Mesendoderm (in vitro differentiated cells): ENCODE measurements around the gene ACBD6.

Experiments
- DNase-seq: peaks from one replicate; pipeline ENCODE4 v3.0.0; 2013
- H2AK5ac ChIP-seq: 2 replicates; pipeline ENCODE4 v1.6.1; 2013; ENCODE audit warnings: low read length, inconsistent platforms
- H2BK120ac ChIP-seq: 2 replicates; pipeline ENCODE4 v1.6.1; 2013; ENCODE audit warnings: low read depth, mild to moderate bottlenecking, low read length, moderate library complexity, mixed read lengths
- H2BK15ac ChIP-seq: replicated peaks from 2 replicates; pipeline ENCODE4 v1.6.1; 2013; ENCODE audit warnings: low read depth, mild to moderate bottlenecking, moderate library complexity
- H2BK5ac ChIP-seq: 2 replicates; pipeline ENCODE4 v1.6.1; 2013; ENCODE audit warnings: low read length, inconsistent platforms
- H3K18ac ChIP-seq: 2 replicates; pipeline ENCODE4 v1.6.1; 2013; ENCODE audit warnings: mild to moderate bottlenecking, low read length, mixed read lengths
- H3K23ac ChIP-seq: one replicate; pipeline ENCODE4 v1.6.1; 2013; ENCODE audit warnings: low read length
- H3K27ac ChIP-seq: 2 replicates; pipeline ENCODE4 v1.5.1; 2013; ENCODE audit warnings: low read depth, mild to moderate bottlenecking, inconsistent platforms, low read length, moderate library complexity
- H3K27me3 ChIP-seq: 2 replicates; pipeline ENCODE4 v1.6.1; 2013; ENCODE audit warnings: low read length, control low read depth, mild to moderate bottlenecking, inconsistent platforms; ENCODE audit not compliant: insufficient read depth, poor library complexity
- H3K36me3 ChIP-seq: 2 replicates; pipeline ENCODE4 v1.6.1; 2013; ENCODE audit warnings: low read length, inconsistent platforms; ENCODE audit not compliant: control insufficient read depth, insufficient read depth
- H3K4ac ChIP-seq: one replicate; pipeline ENCODE4 v1.6.1; 2013; ENCODE audit warnings: low read depth, mild to moderate bottlenecking, low read length, moderate library complexity
- H3K4me1 ChIP-seq: 2 replicates; pipeline ENCODE4 v1.6.1; 2013; ENCODE audit warnings: low read depth, low read length, inconsistent platforms; ENCODE audit not compliant: control insufficient read depth
- H3K4me2 ChIP-seq: 2 replicates; pipeline ENCODE4 v1.6.1; 2013; ENCODE audit warnings: low read length
- H3K4me3 ChIP-seq: 2 replicates; pipeline ENCODE4 v1.5.1; 2013; ENCODE audit warnings: mild to moderate bottlenecking, low read length
- H3K56ac ChIP-seq: one replicate; pipeline ENCODE4 v1.6.1; 2013; ENCODE audit warnings: low read length
- H3K79me1 ChIP-seq: 2 replicates; pipeline ENCODE4 v1.6.1; 2013; ENCODE audit warnings: low read length, inconsistent platforms
- H3K79me2 ChIP-seq: 2 replicates; pipeline ENCODE4 v1.6.1; 2013; ENCODE audit warnings: mild to moderate bottlenecking, low read length; ENCODE audit not compliant: control insufficient read depth, insufficient read depth
- H3K9ac ChIP-seq: 2 replicates; pipeline ENCODE4 v1.6.1; 2013; ENCODE audit warnings: low read length, inconsistent platforms
- H4K5ac ChIP-seq: one replicate; pipeline ENCODE4 v1.6.1; 2013; ENCODE audit warnings: low read length
- H4K8ac ChIP-seq: one replicate; pipeline ENCODE4 v1.6.1; 2013; ENCODE audit warnings: low read depth, mild to moderate bottlenecking, control low read depth, low read length, moderate library complexity
- WGBS: extraction: QIAGEN DNeasy Blood & Tissue Kit; methylation state at CpG from one replicate; pipeline ENCODE4 v1.1.7; 2013; ENCODE audit warnings: low lambda C conversion rate, missing lambda C conversion rate; ENCODE audit not compliant: insufficient coverage; ENCODE audit errors: extremely low coverage; 5-methylcytosine and 5-hydroxymethylcytosine counted together

ACBD6 gene

DNA sequence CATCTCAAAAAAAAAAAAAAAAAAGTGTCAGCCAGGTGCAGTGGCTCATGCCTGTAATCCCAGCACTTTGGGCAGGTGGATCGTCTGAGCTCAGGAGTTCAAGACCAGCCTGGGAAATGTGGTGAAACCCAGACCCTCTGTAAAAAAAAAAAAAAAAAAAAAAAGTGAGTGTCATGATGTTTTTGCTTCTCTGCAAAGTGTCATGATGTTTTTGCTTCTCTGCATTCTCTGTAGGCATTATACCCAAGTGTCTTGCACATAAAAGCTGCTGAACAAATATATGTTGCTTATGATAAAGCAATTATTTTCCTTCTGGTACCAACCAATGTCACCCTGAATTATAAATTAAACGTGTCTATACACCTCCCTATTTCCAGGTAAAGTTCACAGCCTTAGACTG, 1.7 kb downstream of the ACBD6 start:
- Histone ChIP-seq H3K9ac (no peak overlapping the region), H3K4me3 (no peak overlapping the region)

GRCh38 chr1:180498594-180498993, 3.8 kb downstream of the ACBD6 start:
- H3K4me3 ChIP-seq, result no peak overlapping the region
- H3K27ac ChIP-seq, result no peak overlapping the region
- H3K4ac ChIP-seq, result no peak overlapping the region
- no peak overlapping the region for H2BK120ac ChIP-seq
- peaks cover 4% of the 10 kb centered on the region for H3K79me1 ChIP-seq
- H3K79me2 ChIP-seq, result peaks cover 8% of the 10 kb centered on the region
- no peak overlapping the region for H4K5ac ChIP-seq
- no peak overlapping the region for H2AK5ac ChIP-seq
- H3K36me3 ChIP-seq, result no peaks in the 10 kb centered on the region
- no peak overlapping the region for H3K23ac ChIP-seq
- H3K9ac ChIP-seq, result no peak overlapping the region
- H3K4me2 ChIP-seq, result no peak overlapping the region
- H3K18ac ChIP-seq, result no peak overlapping the region
- peak; percentile 14 for DNase-seq
- H3K56ac ChIP-seq, result no peak overlapping the region
- H2BK5ac ChIP-seq, result no peak overlapping the region
- no CpG with 5 or more reads among the region's 4 CpGs for WGBS
- no peaks in the 10 kb centered on the region for H3K4me1 ChIP-seq
- H3K27me3 ChIP-seq, result no peaks in the 10 kb centered on the region
- no peak overlapping the region for H2BK15ac ChIP-seq
- H4K8ac ChIP-seq, result no peak overlapping the region

More for the DNA sequence above, 1.7 kb downstream of the ACBD6 start:
- Histone ChIP-seq H2BK15ac (no peak overlapping the region), H4K5ac (no peak overlapping the region), H3K4me2 (no peak overlapping the region), H3K56ac (no peak overlapping the region), H3K79me2 (peaks cover 8% of the 10 kb centered on the region), H3K23ac (no peak overlapping the region), H2BK5ac (no peak overlapping the region), H3K27ac (no peak overlapping the region), H3K4ac (no peak overlapping the region), H3K36me3 (no peaks in the 10 kb centered on the region), H3K18ac (no peak overlapping the region), H2BK120ac (no peak overlapping the region), H3K27me3 (no peaks in the 10 kb centered on the region), H4K8ac (no peak overlapping the region), H3K79me1 (peaks cover 4% of the 10 kb centered on the region), H2AK5ac (no peak overlapping the region), H3K4me1 (no peaks in the 10 kb centered on the region)
- WGBS, result no CpG with 5 or more reads among the region's 2 CpGs
- DNase-seq, result no peak

DNA sequence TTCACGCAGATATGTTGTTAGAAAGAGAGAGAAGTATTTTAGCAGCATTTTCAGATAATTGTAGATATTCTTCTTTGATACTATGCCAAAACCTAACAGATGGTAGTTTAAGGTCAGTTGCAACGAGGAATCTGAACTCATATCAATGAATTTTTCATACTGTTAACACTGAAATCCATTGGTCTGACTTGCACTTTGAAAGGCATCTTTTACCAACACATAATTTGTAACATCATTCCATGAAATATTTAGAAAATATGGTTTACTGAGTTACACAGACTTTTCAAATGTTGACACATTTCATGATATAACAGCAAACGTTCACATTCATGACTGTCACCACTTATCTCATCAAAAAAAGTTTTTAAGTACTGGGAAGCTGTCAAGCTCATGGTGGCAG, 4.6 kb downstream of the ACBD6 start:
- Histone ChIP-seq H3K56ac (no peak overlapping the region), H3K4ac (no peak overlapping the region), H3K27me3 (no peaks in the 10 kb centered on the region), H3K4me3 (no peak overlapping the region), H3K4me1 (no peaks in the 10 kb centered on the region), H3K79me1 (peaks cover 4% of the 10 kb centered on the region), H3K4me2 (no peak overlapping the region), H4K5ac (no peak overlapping the region), H3K23ac (no peak overlapping the region), H4K8ac (no peak overlapping the region), H2BK120ac (no peak overlapping the region), H2BK15ac (no peak overlapping the region), H3K36me3 (no peaks in the 10 kb centered on the region), H2BK5ac (no peak overlapping the region), H2AK5ac (no peak overlapping the region), H3K18ac (no peak overlapping the region), H3K79me2 (peaks cover 8% of the 10 kb centered on the region), H3K27ac (no peak overlapping the region), H3K9ac (no peak overlapping the region)
- no CpG with 5 or more reads among the region's 3 CpGs for WGBS
- no peak for DNase-seq

DNA sequence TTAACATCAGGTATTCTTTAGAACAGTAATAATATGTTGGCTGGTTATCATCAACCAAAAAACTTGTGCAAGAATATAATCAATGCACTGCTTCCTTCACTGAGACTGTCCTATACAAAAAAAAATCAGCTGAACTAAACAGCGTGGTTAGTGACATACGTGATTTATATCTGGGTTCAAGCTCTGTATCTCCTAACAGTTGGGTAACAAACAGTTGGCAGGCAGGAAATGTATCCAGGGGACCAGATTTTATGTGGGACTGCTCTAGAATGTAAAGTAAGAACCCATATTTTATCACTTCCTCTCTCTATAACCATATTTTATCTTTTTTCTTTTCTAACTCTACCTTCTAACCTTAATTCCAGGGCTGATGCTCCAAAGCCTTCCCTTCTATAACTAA, 8.0 kb downstream of the ACBD6 start:
- Histone ChIP-seq H4K8ac (no peak overlapping the region), H3K4me3 (no peak overlapping the region), H3K79me1 (no peaks in the 10 kb centered on the region), H3K79me2 (peaks cover 2% of the 10 kb centered on the region), H2BK5ac (no peak overlapping the region), H3K36me3 (no peaks in the 10 kb centered on the region), H2BK120ac (no peak overlapping the region), H3K9ac (no peak overlapping the region), H3K4me1 (no peaks in the 10 kb centered on the region), H3K27me3 (no peaks in the 10 kb centered on the region), H4K5ac (no peak overlapping the region), H3K27ac (no peak overlapping the region), H2AK5ac (no peak overlapping the region), H3K18ac (no peak overlapping the region), H3K23ac (no peak overlapping the region), H3K56ac (no peak overlapping the region), H3K4me2 (no peak overlapping the region), H3K4ac (no peak overlapping the region), H2BK15ac (no peak overlapping the region)
- no peak for DNase-seq
- WGBS, result no CpG with 5 or more reads among the region's 2 CpGs

DNA sequence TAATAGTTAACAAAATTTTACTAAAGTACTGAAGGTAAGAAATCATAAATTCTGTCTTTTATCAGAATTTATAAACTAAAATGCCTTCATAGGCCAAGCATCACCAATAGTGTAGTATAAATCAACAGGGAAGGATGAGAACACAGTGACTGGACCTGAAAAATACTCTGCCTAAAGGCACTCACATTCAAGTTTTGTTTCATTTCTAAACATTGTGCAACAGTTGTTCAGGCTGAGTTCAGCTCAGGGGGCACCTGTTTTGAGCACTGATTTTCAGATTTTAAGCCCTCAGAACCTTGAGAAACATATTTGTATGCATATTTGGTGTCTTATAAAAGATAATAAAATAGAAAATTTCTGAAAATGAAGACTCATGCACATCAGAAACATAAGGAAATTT, 12.4 kb downstream of the ACBD6 start:
- no peak overlapping the region for H3K4me2 ChIP-seq
- no peaks in the 10 kb centered on the region for H3K79me1 ChIP-seq
- no peak for DNase-seq
- H3K36me3 ChIP-seq, result no peaks in the 10 kb centered on the region
- no peak overlapping the region for H2BK120ac ChIP-seq
- H2AK5ac ChIP-seq, result no peak overlapping the region
- H3K18ac ChIP-seq, result no peak overlapping the region
- no peak overlapping the region for H3K4me3 ChIP-seq
- no peak overlapping the region for H3K9ac ChIP-seq
- no peak overlapping the region for H3K4ac ChIP-seq
- H3K27me3 ChIP-seq, result no peaks in the 10 kb centered on the region
- H3K79me2 ChIP-seq, result no peaks in the 10 kb centered on the region
- H3K27ac ChIP-seq, result no peak overlapping the region
- no peak overlapping the region for H2BK15ac ChIP-seq
- H3K4me1 ChIP-seq, result no peaks in the 10 kb centered on the region
- no peak overlapping the region for H4K8ac ChIP-seq
- H3K23ac ChIP-seq, result no peak overlapping the region
- no peak overlapping the region for H2BK5ac ChIP-seq
- H3K56ac ChIP-seq, result no peak overlapping the region
- no peak overlapping the region for H4K5ac ChIP-seq

DNA sequence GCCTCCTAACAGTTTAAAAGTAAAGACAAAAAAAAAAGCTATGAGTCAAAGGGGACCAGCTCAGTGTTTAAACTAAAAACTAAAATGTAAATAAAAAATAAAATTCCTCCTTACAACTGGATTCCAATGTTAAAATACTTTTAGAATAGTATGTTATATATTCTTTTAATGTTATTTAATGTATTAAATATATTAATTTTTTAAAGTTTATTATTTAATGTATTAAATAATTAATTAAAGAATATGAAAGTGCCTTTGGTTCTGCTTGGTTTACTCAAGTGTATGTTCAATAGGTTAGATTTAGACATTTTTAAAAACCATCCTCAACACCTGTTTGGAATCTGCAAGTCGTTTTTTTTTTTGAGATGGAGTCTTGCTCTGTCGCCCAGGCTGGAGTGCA, 13.1 kb downstream of the ACBD6 start:
- no peak overlapping the region for H3K4ac ChIP-seq
- no peak overlapping the region for H3K56ac ChIP-seq
- H3K79me2 ChIP-seq, result no peaks in the 10 kb centered on the region
- H3K27me3 ChIP-seq, result no peaks in the 10 kb centered on the region
- DNase-seq, result no peak
- H3K27ac ChIP-seq, result no peak overlapping the region
- no peaks in the 10 kb centered on the region for H3K36me3 ChIP-seq
- no peaks in the 10 kb centered on the region for H3K79me1 ChIP-seq
- H2AK5ac ChIP-seq, result no peak overlapping the region
- H3K23ac ChIP-seq, result no peak overlapping the region
- no peak overlapping the region for H2BK120ac ChIP-seq
- H4K5ac ChIP-seq, result no peak overlapping the region
- H3K4me1 ChIP-seq, result no peaks in the 10 kb centered on the region
- no peak overlapping the region for H3K4me3 ChIP-seq
- WGBS, result no CpG with 5 or more reads among the region's 2 CpGs
- H3K18ac ChIP-seq, result no peak overlapping the region
- H2BK5ac ChIP-seq, result no peak overlapping the region
- no peak overlapping the region for H3K4me2 ChIP-seq
- no peak overlapping the region for H4K8ac ChIP-seq
- H3K9ac ChIP-seq, result no peak overlapping the region
- no peak overlapping the region for H2BK15ac ChIP-seq
